GM10266 (cell line): ENCODE data around the gene ADH7.

Source experiments
- DNase-seq: peaks from one replicate; pipeline ENCODE4 v3.0.0; 2012; ENCODE audit errors: extremely low spot score
- TF ChIP-seq, protein P1 (sequence below): IDR thresholded peaks from 2 replicates; pipeline ENCODE4 v1.5.1; 2012; ENCODE audit warnings: mild to moderate bottlenecking, low read depth; ENCODE audit not compliant: control insufficient read depth, insufficient read depth; ENCODE audit errors: missing control alignments

ADH7 gene

DNA sequence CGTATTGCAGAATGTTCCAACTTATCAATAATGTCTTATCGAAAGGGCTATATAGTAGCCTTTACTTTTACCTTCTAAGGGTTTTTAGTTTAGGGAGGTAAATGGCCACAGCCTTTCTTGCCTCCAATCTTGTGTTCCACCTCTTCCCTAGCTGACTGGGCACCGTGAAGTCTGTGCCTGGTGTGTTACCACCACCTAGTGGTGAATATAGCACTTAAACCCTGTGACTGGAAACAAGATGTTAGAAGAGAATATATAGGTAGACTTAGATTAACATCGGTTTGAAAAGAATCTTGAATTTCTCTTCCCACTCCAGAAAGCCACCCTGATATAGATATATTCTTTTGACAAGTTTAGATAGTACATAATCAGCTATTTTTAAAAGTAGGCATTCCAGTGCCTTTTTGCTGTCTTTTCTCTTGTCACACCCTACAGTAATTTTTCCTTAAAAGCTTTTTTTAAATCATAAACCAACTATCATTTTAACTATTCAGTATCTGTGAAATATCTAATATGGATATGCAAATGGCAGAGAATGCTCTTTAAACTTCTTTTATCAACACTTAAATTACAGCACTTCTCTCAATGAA, 27.8 kb upstream of the ADH7 start:
- TF ChIP-seq, protein P1, sequence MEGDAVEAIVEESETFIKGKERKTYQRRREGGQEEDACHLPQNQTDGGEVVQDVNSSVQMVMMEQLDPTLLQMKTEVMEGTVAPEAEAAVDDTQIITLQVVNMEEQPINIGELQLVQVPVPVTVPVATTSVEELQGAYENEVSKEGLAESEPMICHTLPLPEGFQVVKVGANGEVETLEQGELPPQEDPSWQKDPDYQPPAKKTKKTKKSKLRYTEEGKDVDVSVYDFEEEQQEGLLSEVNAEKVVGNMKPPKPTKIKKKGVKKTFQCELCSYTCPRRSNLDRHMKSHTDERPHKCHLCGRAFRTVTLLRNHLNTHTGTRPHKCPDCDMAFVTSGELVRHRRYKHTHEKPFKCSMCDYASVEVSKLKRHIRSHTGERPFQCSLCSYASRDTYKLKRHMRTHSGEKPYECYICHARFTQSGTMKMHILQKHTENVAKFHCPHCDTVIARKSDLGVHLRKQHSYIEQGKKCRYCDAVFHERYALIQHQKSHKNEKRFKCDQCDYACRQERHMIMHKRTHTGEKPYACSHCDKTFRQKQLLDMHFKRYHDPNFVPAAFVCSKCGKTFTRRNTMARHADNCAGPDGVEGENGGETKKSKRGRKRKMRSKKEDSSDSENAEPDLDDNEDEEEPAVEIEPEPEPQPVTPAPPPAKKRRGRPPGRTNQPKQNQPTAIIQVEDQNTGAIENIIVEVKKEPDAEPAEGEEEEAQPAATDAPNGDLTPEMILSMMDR, result peak; percentile 81
- DNase-seq, result peak; percentile 61

- no peak for DNase-seq
- TF ChIP-seq, protein P1, result no peak
These were observed 26.7 kb upstream of the ADH7 start for GRCh38 chr4:99461623-99462401.

DNA sequence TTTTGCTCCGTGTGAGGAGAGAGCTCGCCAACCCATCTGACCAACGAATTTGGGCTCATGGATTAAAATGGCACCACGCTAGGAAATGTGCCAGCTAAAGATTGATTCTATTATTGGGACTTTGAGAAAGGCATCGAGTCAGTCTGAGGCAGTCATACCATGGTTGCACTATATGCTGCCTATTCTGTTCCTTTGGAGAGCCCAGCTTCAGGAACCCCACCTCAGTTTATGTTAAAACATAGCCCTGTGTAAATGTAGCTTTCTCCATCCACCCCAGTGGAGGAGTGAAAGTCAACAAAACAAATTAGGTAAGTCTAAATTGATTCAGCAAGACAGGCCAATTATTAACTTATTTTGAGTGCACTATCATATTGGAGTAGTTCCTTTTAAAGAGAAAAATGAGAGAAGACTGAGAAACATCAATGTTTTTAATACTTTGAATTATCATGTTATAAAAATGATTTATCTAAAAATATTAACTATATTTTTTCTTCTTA, 24.5 kb upstream of the ADH7 start:
- TF ChIP-seq, protein P1, result no peak
- DNase-seq, result no peak

DNA sequence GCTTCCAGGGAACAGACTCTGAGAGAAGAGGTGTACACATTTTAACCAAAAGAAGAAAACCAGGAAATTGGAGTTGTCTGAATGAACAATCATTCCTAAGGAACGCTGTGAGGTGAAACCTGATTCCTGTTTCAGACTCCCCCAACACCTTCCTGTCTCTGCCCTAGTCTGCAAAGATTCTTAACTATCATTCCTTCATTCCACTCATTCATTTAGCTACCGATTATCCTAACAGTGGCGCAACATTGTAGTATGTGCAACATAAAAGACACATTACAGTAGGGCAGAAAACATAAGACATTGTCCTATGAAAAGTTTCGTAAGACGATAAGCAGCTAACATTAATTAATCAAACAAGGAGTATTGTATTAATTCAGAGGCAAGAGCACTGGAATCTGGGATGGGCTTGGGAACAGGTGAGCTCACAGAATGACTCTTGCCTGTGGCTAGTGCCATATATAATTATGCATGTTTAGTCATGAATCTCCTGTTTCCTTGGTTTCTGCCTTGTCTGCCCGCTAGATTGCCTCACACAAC, 23.8 kb upstream of the ADH7 start:
- DNase-seq, result no peak
- TF ChIP-seq, protein P1, result no peak

GRCh38 chr4:99457676-99458075, 22.5 kb upstream of the ADH7 start:
- TF ChIP-seq, protein P1, result no peak
- no peak for DNase-seq

- TF ChIP-seq, protein P1, result no peak
- no peak for DNase-seq
These were observed 22.1 kb upstream of the ADH7 start for GRCh38 chr4:99457270-99457669.

DNA sequence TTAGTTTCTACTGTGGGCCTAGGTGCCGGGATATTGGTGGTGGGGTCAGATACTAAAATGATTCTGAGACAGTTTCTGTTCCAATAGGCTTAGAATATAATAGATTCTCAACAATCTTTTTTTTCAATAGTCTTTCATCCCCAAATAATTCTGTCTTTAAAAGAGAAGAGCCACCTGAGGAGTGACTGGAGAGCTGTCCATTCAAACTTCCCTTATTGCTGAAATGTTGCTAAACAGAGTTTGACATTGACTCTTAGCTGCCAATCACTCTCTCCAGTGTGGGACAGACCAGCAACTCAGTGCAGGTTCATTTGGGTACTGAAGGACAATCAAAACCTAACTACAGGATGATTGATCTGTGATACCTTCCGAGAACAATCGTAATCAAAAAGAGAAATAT, 12.4 kb upstream of the ADH7 start:
- DNase-seq, result no peak
- TF ChIP-seq, protein P1, result no peak
